Astrocyte (in vitro differentiated cells and primary cell): ENCODE data around the gene PYM1. TPM values are rescaled to one million over a fixed set of nuclear protein-coding genes. Genes with fewer than 3 reads are reported as not detected.
"Not testable (repeated sequence)": the region's sequence is repeated elsewhere in the genome, so short reads cannot be mapped to it uniquely, and the experiment has no call there.

Experiments
- DNase-seq: peaks from one replicate; pipeline ENCODE4 v3.0.0-alpha.2; 2010; ENCODE audit warnings: low read depth
- FAIRE-seq: peaks from 2 replicates; lab custom pipeline; 2011; peaks lifted over from hg19 to GRCh38; lab: Jason Lieb, UNC
- H2AFZ ChIP-seq: 2 replicates; pipeline ENCODE4 v1.6.0; 2012; ENCODE audit warnings: low read depth, low read length, inconsistent platforms
- H3K27ac ChIP-seq: 2 replicates; pipeline ENCODE4 v1.5.1; 2011; ENCODE audit warnings: low read depth, low read length, inconsistent platforms
- H3K27me3 ChIP-seq: 2 replicates; pipeline ENCODE4 v1.6.0; 2011; ENCODE audit warnings: low read length, inconsistent platforms; ENCODE audit not compliant: insufficient read depth
- H3K36me3 ChIP-seq: 2 replicates; pipeline ENCODE4 v1.5.1; 2011; ENCODE audit warnings: low read length, inconsistent platforms; ENCODE audit not compliant: insufficient read depth
- H3K4me1 ChIP-seq: 2 replicates; pipeline ENCODE4 v1.5.1; 2011; ENCODE audit warnings: low read length, inconsistent platforms; ENCODE audit not compliant: insufficient read depth
- H3K4me2 ChIP-seq: 2 replicates; pipeline ENCODE4 v1.6.0; 2012; ENCODE audit warnings: low read length, inconsistent platforms
- H3K4me3 ChIP-seq: 2 replicates; pipeline ENCODE4 v1.5.1; 2011; ENCODE audit warnings: low read depth, mild to moderate bottlenecking, low read length, inconsistent platforms; ENCODE audit not compliant: insufficient read depth
- H3K79me2 ChIP-seq: 2 replicates; pipeline ENCODE4 v1.6.0; 2012; ENCODE audit warnings: mild to moderate bottlenecking, low read length, inconsistent platforms; ENCODE audit not compliant: insufficient read depth
- H3K9ac ChIP-seq: 2 replicates; pipeline ENCODE4 v1.6.0; 2012; ENCODE audit warnings: mild to moderate bottlenecking, low read length, inconsistent platforms
- H3K9me3 ChIP-seq: 2 replicates; pipeline ENCODE4 v1.5.1; 2012; ENCODE audit warnings: low read depth, mild to moderate bottlenecking, low read length, inconsistent platforms; ENCODE audit not compliant: insufficient read depth
- H4K20me1 ChIP-seq: 2 replicates; pipeline ENCODE4 v1.6.0; 2012; ENCODE audit warnings: low read length, inconsistent platforms; ENCODE audit not compliant: insufficient read depth
- H3K27ac Mint-ChIP-seq: one replicate; pipeline ENCODE4 v1.8.0; 2021; ENCODE audit warnings: mild to moderate bottlenecking, mixed read lengths; ENCODE audit not compliant: unreplicated experiment
- H3K27me3 Mint-ChIP-seq: one replicate; pipeline ENCODE4 v1.8.0; 2021; ENCODE audit warnings: low read depth, mixed read lengths; ENCODE audit not compliant: unreplicated experiment
- H3K36me3 Mint-ChIP-seq: one replicate; pipeline ENCODE4 v1.8.0; 2021; ENCODE audit warnings: low read depth, mixed read lengths; ENCODE audit not compliant: unreplicated experiment
- H3K4me1 Mint-ChIP-seq: one replicate; pipeline ENCODE4 v1.8.0; 2021; ENCODE audit warnings: low read depth, mixed read lengths; ENCODE audit not compliant: unreplicated experiment
- H3K4me3 Mint-ChIP-seq: one replicate; pipeline ENCODE4 v1.8.0; 2021; ENCODE audit warnings: mild to moderate bottlenecking, moderate library complexity, mixed read lengths; ENCODE audit not compliant: unreplicated experiment
- H3K9me3 Mint-ChIP-seq: one replicate; pipeline ENCODE4 v1.8.0; 2021; ENCODE audit warnings: mild to moderate bottlenecking, mixed read lengths; ENCODE audit not compliant: unreplicated experiment
- CTCF ChIP-seq: IDR thresholded peaks from 2 replicates; pipeline ENCODE4 v1.5.1; 2011; ENCODE audit warnings: low read depth, mild to moderate bottlenecking, inconsistent platforms, low read length, moderate library complexity; ENCODE audit not compliant: insufficient read depth
- EZH2 ChIP-seq: IDR thresholded peaks from 2 replicates; pipeline ENCODE4 v1.6.1; 2012; ENCODE audit warnings: mild to moderate bottlenecking, low read length, inconsistent platforms; ENCODE audit not compliant: insufficient read depth
- total RNA-seq: library from RNA; stranded (reverse); gene quantifications from 2 replicates; pipeline ENCODE4 v1.2.1, GENCODE V29; 2021

PYM1 gene
- total RNA-seq, 1 donor from 2014 or later, result 33.6 TPM

- H3K4me2 ChIP-seq, result no peak overlapping the region
- Mint-ChIP-seq H3K4me3 (no peak overlapping the region), H3K36me3 (no peaks in the 10 kb centered on the region)
Observed at GRCh38 chr12:55865327-55865726, 62.4 kb downstream of the PYM1 start.

GRCh38 chr12:55862931-55863330 is 64.8 kb downstream of the PYM1 start:
- H3K4me1 ChIP-seq, FAIRE-seq, H3K36me3 Mint-ChIP-seq, H4K20me1 ChIP-seq, H3K4me2 ChIP-seq, H3K36me3 ChIP-seq, H2AFZ ChIP-seq, H3K4me1 Mint-ChIP-seq, H3K27ac ChIP-seq, H3K27ac Mint-ChIP-seq, DNase-seq, H3K4me3 Mint-ChIP-seq, H3K9ac ChIP-seq, H3K9me3 Mint-ChIP-seq, H3K4me3 ChIP-seq, H3K79me2 ChIP-seq, H3K27me3 Mint-ChIP-seq, H3K27me3 ChIP-seq, H3K9me3 ChIP-seq: not testable (repeated sequence)

More at GRCh38 chr12:55865327-55865726, 62.4 kb downstream of the PYM1 start:
- Histone ChIP-seq H3K79me2 (no peaks in the 10 kb centered on the region), H3K36me3 (no peaks in the 10 kb centered on the region), H3K9ac (no peak overlapping the region), H4K20me1 (no peaks in the 10 kb centered on the region), H3K27ac (no peak overlapping the region), H3K9me3 (no peaks in the 10 kb centered on the region), H2AFZ (no peak overlapping the region), H3K4me1 (no peaks in the 10 kb centered on the region), H3K4me3 (no peak overlapping the region), H3K27me3 (no peaks in the 10 kb centered on the region)
- Mint-ChIP-seq H3K27ac (no peak overlapping the region), H3K4me1 (no peaks in the 10 kb centered on the region), H3K9me3 (peaks cover 6% of the 10 kb centered on the region), H3K27me3 (no peaks in the 10 kb centered on the region)
- no peak for TF ChIP-seq EZH2
- TF ChIP-seq CTCF, result no peak
- DNase-seq (no peak), FAIRE-seq (no peak)

- Histone ChIP-seq H3K27me3 (no peaks in the 10 kb centered on the region), H3K9ac (no peak overlapping the region), H3K4me2 (no peak overlapping the region), H3K27ac (no peak overlapping the region), H3K4me1 (no peaks in the 10 kb centered on the region), H3K4me3 (no peak overlapping the region), H4K20me1 (no peaks in the 10 kb centered on the region), H2AFZ (no peak overlapping the region), H3K79me2 (no peaks in the 10 kb centered on the region), H3K36me3 (no peaks in the 10 kb centered on the region), H3K9me3 (no peaks in the 10 kb centered on the region)
- Mint-ChIP-seq H3K27me3 (no peaks in the 10 kb centered on the region), H3K27ac (no peak overlapping the region), H3K4me3 (no peak overlapping the region), H3K36me3 (no peaks in the 10 kb centered on the region), H3K9me3 (peaks cover 6% of the 10 kb centered on the region), H3K4me1 (no peaks in the 10 kb centered on the region)
- TF ChIP-seq CTCF (no peak), EZH2 (no peak)
- FAIRE-seq, result no peak
- no peak for DNase-seq
Observed at GRCh38 chr12:55862286-55862685, 65.4 kb downstream of the PYM1 start.
